NOMO-1 treated with DMSO at 0.1 percent for 48 hours (cell line): ENCODE results near the gene HSD17B3.
A peak's percentile ranks its signal among the peaks of the same experiment; 100 is the strongest.
"Not testable (repeated sequence)": the region's sequence is repeated elsewhere in the genome, so short reads cannot be mapped to it uniquely, and the experiment has no call there.

Source experiments
- DNase-seq: peaks from one replicate; lab custom pipeline; 2025; ENCODE audit not compliant: unreplicated experiment; lab: John Stamatoyannopoulos, UW

HSD17B3 gene

DNA sequence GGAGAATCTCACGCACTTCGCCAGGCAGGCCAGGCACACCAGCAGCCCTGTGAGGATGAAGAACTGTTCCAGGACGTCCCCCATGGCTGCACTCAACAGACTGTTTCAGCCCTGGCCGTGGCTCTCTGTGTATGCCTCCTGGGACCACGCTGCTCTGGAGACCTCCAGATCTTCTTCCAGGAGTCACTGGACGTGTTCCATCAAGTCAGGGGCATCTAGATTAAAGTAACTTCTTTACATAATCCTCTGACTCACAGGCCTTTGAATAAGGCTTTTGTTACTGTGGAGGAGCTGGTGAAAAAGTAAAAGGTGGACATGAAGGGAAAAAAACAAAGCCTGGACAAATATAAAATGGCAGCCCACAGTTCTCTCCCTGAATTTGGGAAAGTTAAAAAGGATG is at the start of gene HSD17B3:
Gene HSD17B3 (minus strand): TSS at position 156 of the 400 bp plus-strand sequence. CDS start 72 bp downstream, at position 84.
- DNase-seq, result no peak

DNA sequence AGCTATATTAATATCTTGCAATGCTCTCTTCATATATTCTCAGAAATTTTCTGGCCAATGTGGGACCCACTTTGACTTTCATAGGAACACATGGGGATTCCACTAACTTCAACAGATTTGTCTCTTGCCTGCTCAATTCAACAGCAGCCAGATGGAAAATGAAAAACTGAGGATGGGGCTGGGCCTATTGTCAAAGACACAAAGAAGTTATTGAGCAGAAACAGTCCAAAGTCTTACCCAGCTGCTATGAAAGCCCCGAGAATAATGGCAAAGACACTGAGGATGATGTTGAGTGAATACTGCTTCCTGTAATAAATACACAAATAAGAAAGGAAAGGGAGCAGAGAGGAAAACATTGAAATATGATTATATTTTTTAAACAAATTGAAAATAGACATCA is 48.9 kb upstream of the HSD17B3 start:
- no peak for DNase-seq

DNA sequence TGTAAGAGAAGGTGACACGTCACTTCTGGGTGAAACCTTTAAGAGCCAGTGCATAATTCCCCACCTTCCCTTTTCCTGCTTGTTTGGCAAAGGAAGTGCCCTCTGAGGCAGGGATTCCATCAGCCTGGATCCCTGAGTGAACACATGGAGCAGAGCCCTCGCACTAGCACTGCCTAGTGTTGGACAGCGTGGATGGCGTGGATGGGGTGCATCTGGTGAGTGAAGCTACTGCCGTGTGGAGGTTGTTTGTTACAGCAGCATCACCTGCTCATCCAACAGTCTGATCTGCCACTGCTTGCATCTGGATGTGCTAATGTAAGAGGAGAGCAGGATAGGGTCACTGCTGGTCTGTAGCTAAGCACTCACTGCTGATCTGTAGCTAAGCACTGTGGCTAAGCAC is 46.3 kb upstream of the HSD17B3 start:
- DNase-seq, result no peak

DNA sequence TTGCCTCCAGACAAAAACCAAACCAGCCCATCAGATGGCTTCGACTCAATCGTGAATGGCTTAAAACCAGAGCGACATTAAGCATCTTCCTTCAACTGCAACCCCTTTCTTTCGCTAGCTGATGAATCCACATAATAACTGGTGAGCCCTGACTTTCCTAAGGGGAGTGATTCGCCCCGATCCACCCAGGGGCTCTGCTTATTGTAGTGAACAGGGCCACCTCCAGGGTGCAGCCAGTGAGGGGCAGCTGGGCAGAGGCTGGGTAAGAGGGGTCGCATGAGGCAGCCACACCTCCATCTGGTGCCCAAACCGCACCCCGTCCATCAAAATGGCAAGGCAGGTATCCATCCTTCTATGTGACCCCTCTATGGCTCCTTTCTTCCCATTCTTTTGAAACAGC is 43.6 kb upstream of the HSD17B3 start:
- DNase-seq, result no peak

DNA sequence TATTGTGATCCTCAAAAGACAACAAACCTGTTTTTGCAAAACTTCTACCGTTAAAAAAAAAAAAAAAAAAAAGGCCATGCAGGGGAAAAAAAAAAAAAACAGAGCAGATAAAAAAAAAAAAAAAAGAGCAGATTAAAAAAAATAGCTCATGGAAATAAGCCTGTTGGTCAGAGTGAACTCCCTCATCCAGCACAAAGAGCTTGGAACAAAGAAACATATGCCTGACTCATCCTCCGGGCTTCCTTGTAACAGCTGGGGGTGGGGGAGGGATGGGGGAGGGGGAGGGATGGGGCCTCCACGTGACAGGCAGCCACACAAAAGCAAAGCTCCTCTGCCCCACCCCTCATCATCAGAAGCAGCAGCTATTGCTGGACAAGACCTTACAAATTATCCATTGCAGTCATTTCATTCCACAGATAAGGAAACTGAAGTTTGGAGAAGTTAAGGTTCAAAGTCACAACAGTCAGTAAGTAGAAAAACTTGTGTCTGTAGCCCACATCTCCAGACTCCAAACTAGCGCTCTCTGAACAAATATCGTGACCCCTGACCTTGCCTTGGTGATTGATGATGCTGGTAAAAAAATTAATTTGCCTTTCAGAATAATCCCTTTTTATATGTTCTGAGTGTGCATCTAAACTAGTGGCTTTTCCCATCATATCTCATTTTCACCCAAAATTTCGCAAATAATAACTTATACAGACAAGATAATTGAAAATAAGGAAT is 42.6 kb upstream of the HSD17B3 start:
- DNase-seq, result no peak

DNA sequence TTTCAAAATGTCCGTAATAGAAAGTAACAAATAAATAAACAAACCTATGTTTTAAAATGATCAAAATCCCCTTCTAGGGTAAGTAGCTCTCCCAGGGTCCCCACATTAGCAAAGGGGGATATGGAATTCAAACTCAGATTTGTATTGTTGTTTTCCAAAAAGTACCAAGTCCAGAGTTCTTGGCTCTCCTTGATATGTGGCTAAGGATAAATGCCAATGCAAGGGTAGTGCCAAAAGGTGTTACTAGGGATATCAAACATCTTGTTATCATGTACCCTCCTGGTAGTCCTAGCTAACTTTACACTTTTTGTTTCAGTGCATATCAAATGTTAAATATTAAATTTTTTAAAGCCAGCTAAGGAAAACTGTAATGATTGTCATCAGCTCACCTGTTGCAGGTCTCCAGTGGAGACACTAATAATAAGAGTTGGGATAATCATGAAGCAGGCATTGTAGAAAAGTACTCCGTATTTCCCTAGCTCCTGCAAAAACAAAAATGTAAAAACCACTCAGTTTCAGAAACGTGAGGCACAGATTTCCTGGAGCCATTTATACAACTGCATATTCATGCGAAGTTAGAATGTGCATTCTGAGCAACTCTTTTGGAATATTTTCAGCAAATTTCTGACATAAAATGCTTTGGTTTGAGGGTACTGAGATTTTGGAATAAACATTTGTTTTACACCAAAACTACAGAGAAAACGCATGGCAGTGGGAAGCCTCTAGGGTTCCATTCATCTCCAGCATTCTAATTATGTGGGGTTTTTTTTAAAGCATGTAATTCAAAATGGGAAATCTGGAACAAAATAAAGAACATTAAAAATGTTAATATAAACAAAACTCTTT is 41.8 kb upstream of the HSD17B3 start:
- DNase-seq, result no peak

DNA sequence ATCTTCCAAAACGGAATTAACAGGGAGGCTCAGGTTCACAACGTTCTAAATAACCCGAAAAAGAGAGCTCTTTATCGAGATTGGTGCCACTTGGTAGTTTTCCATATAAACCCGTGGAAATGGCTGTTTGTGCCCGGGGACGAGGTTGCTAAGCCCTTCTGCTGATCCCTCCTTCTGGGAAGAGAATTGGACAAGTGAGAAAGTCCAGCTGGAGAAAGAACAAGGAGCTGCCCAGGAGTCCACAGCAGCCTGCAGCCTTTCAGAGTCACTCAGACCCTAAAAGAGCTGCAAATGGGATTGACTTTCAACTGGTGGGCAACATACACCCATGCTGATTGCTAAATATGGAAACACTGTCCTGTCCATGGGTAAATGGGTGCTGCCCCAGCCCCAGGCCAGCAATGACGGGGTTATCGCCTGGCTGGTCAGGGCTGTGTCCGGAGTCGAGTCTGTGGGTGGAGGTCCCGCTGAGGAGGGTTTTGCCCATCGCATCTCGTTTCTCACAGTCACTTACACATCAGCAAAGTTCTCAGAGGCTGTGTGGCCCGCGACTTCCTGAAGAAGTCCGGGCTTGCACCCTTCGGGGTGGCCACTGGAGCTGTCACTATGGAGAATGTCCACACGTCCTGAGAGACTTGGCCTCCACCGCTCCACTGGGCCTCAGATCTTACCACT is 40.7 kb upstream of the HSD17B3 start:
- DNase-seq, result no peak

DNA sequence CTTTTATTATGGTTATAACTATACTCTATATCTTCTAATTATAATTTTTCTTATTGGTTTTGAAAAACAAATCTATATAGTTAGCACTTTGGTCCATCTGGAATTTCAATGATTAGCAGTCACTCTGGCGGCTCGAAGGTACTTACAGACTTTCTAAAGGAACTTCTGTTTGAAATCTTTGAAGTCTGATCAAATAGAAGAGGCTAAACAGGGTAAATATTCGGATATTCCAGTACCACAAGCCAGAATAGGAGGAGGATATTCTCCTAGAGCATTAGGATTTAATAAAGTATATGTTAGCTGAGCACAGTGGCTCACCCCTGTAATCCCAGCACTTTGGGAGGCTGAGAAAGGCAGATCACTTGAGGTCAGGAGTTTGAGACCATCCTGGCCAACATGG is 38.7 kb upstream of the HSD17B3 start:
- no peak for DNase-seq

DNA sequence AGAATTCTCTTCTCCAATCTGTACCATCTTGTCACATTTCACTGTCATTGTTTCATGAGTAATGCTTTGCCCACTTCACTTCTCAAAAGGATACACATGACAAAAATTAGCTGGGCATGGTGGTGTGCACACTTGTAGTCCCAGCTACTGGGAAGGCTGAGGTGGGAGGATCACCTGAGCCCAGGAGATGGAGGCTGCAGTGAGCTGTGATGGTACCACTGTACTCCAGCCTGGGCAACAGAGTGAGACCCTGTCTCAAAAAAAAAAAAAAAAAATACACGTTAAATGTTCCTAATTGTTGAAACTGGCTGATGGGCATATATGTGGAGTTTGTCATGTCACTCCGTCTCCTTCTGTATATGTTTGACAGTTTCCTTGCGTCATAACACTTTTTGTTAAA is 36.3 kb upstream of the HSD17B3 start:
- DNase-seq, result no peak

DNA sequence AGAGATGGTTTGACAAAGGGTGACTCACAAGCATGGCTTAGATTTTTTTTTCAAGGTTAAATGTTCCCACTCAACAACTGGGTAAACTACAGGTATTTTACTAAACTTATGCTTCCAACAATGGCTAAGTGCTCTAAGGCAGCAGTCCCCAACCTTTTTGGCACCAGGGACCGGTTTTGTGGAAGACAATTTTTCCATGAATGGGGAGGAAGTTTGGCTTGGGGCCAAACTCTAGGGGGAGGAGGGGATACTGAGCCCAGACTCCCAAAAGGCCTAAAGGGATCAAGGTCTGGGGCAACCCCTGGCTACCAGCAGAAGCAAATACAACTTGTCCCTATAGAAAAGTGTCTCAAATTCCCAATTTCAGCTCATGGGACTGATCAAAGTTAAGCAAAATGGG is 32.0 kb upstream of the HSD17B3 start:
- DNase-seq, result no peak

DNA sequence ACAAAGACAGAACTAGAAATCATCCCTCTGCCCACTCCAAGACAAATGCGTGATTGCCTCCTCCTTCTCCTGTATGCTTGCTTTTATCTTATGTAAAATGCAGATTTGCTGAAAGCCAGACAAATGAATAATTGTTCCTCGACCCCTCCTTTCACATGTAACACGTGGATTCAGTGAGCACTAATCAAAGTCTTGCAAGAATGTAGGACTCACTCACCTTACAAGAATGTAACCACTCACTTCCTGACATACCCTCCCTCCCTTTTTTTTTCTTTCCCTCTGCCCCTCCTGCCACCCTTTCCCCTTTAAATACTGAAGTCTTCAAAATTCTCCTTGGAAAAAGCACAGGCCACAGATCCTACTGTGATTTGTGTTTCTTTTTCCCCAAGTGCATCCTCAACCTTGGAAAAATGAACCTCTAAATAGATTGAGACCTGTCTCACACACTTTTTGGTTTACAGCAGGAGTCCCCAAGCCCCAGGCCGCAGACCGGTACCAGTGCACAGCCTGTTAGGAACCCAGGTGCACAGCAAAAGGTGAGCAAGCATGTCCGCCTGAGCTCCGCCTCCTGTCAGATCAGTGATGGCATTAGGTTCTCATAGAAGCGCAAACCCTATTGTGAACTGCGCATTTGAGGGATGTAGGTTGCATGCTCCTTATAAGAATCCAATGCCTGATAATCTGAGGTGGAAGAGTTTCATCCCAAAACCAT is 29.4 kb upstream of the HSD17B3 start:
- no peak for DNase-seq

DNA sequence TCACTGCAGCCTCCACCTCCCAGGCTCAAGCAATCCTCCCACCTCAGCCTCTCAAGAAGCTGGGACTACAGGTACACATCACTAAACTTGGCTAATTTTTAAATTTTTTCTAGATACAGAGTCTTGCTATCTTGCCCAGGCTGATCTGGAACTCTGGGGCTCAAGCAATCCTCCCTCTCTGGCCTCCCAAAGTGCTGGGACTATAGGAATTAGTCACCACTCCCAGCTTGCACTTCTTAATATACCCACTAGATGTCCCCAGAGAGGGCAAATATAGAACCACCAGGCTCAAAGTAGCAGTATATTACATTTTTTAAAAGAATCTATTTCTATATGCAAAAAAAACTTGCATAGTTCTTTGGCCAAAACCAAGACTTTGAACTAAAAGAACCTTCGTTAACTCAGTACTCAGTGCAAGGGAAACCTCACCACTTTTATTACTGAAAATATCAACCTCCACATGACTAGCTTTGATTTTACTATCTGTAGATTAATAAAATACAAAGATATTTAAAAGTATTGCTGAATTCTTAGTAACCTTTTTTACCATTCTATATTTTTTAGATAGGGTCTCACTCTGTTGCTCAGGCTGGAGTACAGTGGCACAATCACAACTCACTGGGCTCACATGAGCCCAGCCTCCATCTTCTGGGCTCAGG is 25.8 kb upstream of the HSD17B3 start:
- no peak for DNase-seq

DNA sequence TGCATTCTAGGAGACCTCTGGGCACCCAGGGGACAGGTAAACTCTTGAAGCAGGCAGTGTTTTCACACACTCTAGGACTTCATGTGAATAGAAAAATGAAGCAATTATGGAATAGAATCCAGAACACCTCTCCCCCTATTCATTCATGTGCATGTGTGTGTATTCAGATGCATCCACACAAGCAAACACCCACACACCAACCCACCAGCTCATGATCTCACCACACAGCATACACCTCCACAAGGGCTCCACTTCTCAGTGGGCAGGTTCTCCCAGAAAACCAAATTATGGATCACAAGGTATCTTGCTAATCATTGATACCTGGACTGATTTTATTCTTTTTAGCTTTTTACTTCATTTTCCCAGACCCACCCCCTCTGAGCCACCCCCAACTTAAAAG is 21.2 kb upstream of the HSD17B3 start:
- DNase-seq, result no peak

DNA sequence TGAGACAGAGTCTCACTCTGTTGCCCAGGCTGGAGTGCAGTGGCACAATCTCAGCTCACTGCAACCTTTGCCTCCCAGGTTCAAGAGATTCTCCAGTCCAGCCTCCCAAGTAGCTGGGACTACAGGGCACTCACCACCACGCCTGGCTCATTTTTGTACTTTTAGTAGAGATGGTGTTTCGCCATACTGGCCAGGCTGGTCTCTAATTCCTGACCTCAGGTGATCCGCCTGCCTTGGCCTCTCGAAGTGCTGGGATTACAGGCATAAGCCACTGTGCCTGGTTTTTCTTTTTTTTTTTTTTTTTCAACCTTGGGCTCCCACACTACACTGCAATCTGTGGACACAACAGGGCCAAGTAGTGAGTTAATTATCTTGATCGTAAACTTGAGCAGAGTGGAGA is 20.8 kb upstream of the HSD17B3 start:
- not testable (repeated sequence) for DNase-seq

DNA sequence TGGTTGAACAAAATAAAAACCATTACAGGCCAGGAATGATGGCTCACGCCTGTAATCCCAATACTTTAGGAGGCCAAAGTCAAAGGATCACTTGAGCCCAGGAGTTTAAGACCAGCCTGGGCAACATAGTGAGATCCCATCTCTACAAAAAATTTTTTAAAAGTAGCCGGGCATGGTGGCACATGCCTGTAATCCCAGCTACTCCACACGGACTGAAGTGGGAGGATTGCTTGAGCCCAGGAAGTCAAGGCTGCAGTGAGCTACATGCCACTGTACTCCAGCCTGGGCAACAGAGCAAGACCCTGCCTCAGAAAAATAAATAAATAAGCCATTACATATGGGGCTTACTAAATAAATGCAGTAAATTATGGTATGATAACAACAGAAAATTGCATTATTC is 20.2 kb upstream of the HSD17B3 start:
- not testable (repeated sequence) for DNase-seq

DNA sequence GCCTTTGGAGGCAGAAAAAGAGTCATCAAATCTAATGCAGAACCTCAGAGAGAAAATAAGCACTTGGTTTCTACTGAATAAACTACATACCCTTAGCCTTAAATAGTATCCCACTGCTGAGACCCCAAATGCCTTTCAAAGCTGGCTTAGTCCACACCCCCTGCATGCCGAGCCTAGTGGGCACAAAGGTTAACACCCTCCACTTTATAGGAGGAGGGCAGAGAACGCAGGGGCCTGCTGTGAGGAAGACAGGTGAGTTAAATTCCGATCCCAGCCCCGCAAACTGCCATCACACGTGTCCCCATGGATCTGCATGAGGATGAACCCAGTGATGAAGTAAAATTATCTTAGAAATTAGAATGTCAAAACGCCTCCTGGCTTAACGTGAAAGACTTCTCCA is 19.5 kb upstream of the HSD17B3 start:
- no peak for DNase-seq

DNA sequence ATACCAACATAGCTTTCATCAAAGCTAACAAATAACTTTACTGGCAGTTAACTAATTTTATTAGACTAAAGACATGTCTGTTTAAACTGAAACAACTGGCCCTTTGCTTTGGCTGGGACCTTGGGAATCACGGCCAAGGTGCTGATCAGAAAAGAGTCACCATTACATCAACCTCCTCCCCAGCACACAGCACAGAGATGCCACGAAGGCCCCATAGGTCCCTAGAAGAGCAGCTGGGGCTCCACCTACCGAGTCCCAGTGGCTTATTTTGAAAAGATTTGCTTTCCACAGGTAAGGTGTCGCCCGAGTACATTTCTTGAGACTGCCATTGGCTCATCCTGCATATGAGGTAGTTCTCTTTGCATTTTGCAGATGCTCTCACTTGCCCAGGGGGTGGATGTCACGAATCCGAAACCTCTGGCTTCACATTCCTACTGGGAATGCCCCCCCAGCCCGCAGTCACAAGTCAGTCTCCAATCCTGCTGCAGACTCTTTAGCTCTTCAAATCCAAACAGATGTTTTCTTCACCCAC is 18.8 kb upstream of the HSD17B3 start:
- no peak for DNase-seq

DNA sequence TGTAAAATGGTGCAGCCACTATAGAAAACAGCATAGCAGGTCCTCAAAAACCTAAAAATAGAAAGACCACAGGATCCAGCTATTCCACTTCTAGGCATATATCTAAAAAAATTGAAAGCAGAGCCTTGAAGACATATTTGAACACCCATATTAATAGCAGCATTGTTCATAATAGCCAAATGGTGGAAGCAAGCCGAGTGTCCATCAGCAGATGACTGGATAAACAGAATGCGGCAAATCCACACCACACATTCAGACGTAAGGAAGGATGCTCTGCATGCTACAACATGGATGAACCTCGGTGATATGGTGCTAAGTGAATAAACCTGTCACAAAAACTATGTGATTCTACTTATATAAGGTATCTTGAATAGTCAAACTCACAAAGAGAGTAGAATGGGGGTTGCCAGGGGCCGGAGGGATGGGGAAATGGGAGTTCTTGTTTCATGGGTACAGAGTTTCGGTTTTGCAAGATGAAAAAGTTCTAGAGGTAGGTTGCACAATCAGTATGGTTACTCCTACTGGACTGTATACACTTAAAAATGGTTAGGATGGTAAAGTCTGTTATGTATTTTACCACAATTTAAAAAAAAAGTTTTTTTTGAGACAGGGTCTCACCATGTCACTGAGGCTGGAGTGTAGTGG is 17.1 kb upstream of the HSD17B3 start:
- DNase-seq, result peak; percentile 94

DNA sequence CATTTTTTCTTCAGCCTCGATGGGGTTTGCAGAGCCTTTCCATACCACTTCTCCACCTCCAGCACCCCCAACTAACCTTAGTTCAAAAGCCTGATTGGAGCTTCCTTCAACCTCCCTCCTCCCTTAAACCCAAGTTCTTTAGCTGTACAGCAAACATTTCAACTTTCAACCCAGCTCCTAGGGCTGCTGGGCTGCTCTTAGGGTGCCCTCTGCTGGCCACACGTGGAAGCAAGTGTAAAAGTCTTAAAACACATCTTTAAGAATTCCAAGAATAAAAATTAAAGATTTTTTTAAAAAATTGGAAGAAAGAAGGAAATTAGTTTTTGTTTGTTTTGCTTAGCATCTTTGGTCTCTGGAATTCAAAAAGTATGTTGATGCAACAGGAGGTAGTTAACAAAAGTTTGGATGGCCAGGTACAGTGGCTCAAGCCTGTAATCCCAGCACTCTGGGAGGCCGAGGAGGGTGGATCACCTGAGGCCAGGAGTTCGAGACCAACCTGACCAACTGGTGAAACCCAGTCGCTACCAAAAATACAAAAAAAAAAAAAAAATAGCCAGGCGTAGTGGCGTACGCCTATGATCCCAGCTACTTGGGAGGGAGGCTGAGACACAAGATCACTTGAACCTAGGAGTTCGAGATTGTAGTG is 15.5 kb upstream of the HSD17B3 start:
- DNase-seq, result peak; percentile 57
